Left colon (tissue), 2 donors: ENCODE data around the gene PROK1. TPM values are rescaled to one million over a fixed set of nuclear protein-coding genes. Genes with fewer than 3 reads are reported as not detected.

Experiments used
- ATAC-seq: fragments of 200-7000 bp; cut with Tn5 transposase; one replicate; pipeline ENCODE4 v1.9.1; 2020; ENCODE audit warnings: mild to moderate bottlenecking, moderate library complexity
- DNase-seq, 2 donors: peaks; one replicate each; pipeline ENCODE4 v3.0.0-alpha.2; 2020
- intact Hi-C, 2 donors: fragments of 100-400 bp; cut with DNase I in 1 of 2; cut with micrococcal nuclease in 1 of 2; formaldehyde crosslinking; loops; one replicate each; pipeline versions ENCODE4 v1.11.2 to v1.14.0; 2022; cut with DNase I, micrococcal nuclease
- total RNA-seq, 2 donors: library from RNA; stranded (reverse); fragmentation: NEBNext Ultra II Directional; extraction: Animal tissue kit (Norgen Biotek cat#: 25700); gene quantifications; one replicate each; pipeline ENCODE4 v1.2.1, GENCODE V29; 2021
- donor health status: DM: no; HTN: no; CAD: no.
- donor health status: DM: yes; HTN: yes; CAD: no.

Gene PROK1
- total RNA-seq, 2 donors from 2014 or later = not detected

- ATAC-seq = peak; percentile 93
- peak; percentile 56 to 87 for DNase-seq
- intact Hi-C loops = no loop called here
Observed at GRCh38 chr1:110495926-110496600, 45.1 kb downstream of the PROK1 start.

- intact Hi-C loops = no loop called here
- DNase-seq = no peak
- no peak for ATAC-seq
Observed at GRCh38 chr1:110498270-110498669, 47.3 kb downstream of the PROK1 start.

GRCh38 chr1:110501488-110502132 lies 50.7 kb downstream of the PROK1 start:
- intact Hi-C loops = no loop called here
- ATAC-seq (no peak), DNase-seq (no peak)

GRCh38 chr1:110502402-110503151 lies 51.6 kb downstream of the PROK1 start:
- intact Hi-C loops = no loop called here
- ATAC-seq = no peak
- no peak for DNase-seq

- ATAC-seq = no peak
- intact Hi-C loops = no loop called here
- no peak for DNase-seq
Observed at GRCh38 chr1:110503471-110503870, 52.5 kb downstream of the PROK1 start.

- ATAC-seq (no peak), DNase-seq (no peak)
- intact Hi-C loops = no loop called here
Observed at GRCh38 chr1:110504226-110504625, 53.3 kb downstream of the PROK1 start.

GRCh38 chr1:110505596-110505995 lies 54.6 kb downstream of the PROK1 start:
- no peak for ATAC-seq
- DNase-seq = no peak
- intact Hi-C loops = no loop called here

GRCh38 chr1:110506541-110506940 lies 55.6 kb downstream of the PROK1 start:
- intact Hi-C loops = no loop called here
- DNase-seq (no peak), ATAC-seq (no peak)

Other genes starting within 250 kb of the PROK1 start
- gene KCNC4, start 240.8 kb upstream of the PROK1 start, total RNA-seq = 1 to 10 TPM; 7.0 to 8.1 TPM
- 10 to 100 TPM; 23.5 to 27.0 TPM for gene RBM15, start 111.8 kb upstream of the PROK1 start, total RNA-seq
- gene SLC16A4, start 60.1 kb upstream of the PROK1 start, total RNA-seq = 1 to 10 TPM; 1.6 to 2.2 TPM
- gene LAMTOR5, start 43.5 kb upstream of the PROK1 start, total RNA-seq = 100 to 1,000 TPM; 111 to 117 TPM
- gene KCNA10, start 68.0 kb downstream of the PROK1 start, total RNA-seq = not detected
- gene KCNA2, start 155.2 kb downstream of the PROK1 start, total RNA-seq = 1 to 10 TPM in 1 of 2 donors, under 1 TPM in 1; 0.27 to 1.0 TPM
- gene KCNA3, start 223.8 kb downstream of the PROK1 start, total RNA-seq = 1 to 10 TPM in 1 of 2 donors, under 1 TPM in 1; 0.92 to 3.4 TPM